AG09309 (cell line): ENCODE data around the gene MEGF6.

ENCODE experiments used
- DNase-seq: peaks from one replicate; pipeline ENCODE4 v3.0.0-alpha.2; 2010; ENCODE audit warnings: low read depth
- H3K4me3 ChIP-seq: 2 replicates; pipeline ENCODE4 v1.5.1; 2011; ENCODE audit warnings: mild to moderate bottlenecking, low read depth, low read length, moderate library complexity; ENCODE audit not compliant: control insufficient read depth
- TF ChIP-seq, protein P1 (sequence below): IDR thresholded peaks from 2 replicates; pipeline ENCODE4 v1.5.1; 2011; ENCODE audit warnings: mild to moderate bottlenecking, low read depth, low read length, inconsistent platforms; ENCODE audit not compliant: insufficient read depth, control insufficient read depth; ENCODE audit errors: missing control alignments

The MEGF6 gene

DNA sequence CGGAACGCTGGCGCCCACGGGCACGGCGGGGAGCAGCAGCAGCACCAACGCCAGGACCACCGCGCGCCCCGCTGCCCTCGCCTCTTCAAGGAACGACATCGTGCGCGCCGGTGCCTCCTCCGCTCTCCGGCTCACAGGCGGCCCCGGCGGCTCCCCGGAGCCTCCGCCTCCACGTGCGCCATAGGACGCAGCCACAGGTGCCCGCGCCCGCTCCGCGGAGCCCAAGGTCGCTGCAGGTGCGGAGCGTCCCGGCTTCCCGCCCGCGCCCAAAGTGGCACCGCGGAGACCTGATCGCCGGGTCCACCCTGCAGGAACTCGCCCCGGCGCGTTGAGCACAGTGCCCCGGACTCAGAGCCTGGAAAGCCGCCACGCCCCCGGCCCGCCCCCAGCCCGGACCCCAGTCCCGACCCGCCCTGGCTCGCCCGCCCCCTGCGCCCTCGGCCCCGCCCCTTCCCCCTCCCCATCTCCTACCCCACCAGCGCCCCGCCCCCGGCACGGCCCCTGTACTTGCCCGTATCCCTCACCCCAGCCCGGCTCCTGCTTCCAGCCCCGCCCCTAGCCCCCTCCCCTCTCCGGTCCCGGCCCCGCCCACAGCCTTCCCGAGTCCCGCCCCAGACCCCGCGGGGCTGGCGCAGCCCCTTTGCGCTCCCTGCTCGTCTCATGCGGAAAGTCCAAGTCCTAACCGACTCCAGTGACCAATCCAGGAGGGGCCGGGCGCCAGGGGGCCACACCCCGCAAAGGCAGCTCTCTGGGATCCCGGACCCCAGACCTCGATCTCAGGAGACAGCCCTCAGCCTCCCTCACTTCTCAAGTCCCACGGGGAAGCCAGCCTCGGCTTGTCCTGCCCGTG lies at the start of gene MEGF6:
MEGF6 (minus strand) TSS at position 339 of the 850 bp plus-strand sequence; CDS start at position 99, 240 bp downstream.
- DNase-seq, result no peak
- no peak within 1 kb of the TSS for H3K4me3 ChIP-seq
- TF ChIP-seq, protein P1, sequence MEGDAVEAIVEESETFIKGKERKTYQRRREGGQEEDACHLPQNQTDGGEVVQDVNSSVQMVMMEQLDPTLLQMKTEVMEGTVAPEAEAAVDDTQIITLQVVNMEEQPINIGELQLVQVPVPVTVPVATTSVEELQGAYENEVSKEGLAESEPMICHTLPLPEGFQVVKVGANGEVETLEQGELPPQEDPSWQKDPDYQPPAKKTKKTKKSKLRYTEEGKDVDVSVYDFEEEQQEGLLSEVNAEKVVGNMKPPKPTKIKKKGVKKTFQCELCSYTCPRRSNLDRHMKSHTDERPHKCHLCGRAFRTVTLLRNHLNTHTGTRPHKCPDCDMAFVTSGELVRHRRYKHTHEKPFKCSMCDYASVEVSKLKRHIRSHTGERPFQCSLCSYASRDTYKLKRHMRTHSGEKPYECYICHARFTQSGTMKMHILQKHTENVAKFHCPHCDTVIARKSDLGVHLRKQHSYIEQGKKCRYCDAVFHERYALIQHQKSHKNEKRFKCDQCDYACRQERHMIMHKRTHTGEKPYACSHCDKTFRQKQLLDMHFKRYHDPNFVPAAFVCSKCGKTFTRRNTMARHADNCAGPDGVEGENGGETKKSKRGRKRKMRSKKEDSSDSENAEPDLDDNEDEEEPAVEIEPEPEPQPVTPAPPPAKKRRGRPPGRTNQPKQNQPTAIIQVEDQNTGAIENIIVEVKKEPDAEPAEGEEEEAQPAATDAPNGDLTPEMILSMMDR, result no peak

DNA sequence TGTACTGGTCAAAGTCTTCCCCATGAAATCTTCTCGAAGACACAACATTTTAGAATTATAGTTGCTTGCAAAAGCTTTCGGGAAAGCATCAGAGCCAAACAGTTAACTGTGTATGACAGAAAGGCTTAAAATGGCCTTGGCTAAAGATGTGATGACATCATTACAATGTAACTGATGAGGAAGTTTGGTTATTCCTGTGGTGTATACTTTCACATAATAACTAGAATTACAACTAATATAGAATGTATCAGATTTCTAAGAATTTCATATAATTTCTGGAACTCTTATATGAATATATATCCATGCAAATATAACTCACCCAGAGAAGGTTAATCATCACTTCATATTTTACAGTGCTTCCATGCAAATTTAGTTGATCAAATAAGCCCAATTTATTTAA lies 49.4 kb upstream of the MEGF6 start:
- TF ChIP-seq, protein P1, result no peak
- no peak for DNase-seq
- H3K4me3 ChIP-seq, result no peak overlapping the region

- H3K4me3 ChIP-seq, result no peak overlapping the region
- DNase-seq, result no peak
- TF ChIP-seq, protein P1, result no peak
Observed at GRCh38 chr1:3659093-3659492, 47.8 kb upstream of the MEGF6 start.

GRCh38 chr1:3658231-3658615 lies 46.9 kb upstream of the MEGF6 start:
- DNase-seq, result no peak
- TF ChIP-seq, protein P1, result no peak
- H3K4me3 ChIP-seq, result no peak overlapping the region

DNA sequence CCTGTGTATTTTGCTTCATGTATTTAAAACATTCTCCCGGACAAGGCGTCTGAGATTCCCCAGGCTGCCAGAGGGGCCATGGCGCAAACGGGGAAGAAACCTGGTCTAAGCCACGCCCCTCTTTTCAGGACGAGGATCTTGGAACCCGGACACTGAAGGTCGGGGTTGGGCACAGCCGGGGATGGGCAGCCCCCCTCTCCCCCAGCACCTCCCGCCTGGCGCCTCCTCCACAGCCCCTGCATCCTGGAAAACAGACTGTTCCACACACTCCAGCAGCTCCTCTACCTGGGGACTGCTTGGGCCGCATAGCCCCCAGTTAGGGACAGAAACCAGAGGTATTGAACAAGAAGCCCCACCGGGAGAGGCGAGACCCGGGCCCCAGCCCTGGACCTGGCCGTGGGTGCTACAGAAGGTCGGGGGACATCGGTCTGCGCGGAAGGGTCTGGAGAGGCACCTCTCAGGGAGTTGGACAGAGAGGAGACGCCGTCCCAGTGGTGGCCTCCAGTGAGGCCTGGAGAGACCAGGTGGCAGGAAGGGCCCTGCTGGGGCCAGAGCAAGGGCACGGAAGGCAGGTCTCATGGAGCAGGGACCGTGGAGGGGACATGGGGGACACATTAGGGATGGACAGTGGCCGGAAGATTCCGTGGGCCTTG lies 46.4 kb upstream of the MEGF6 start:
- TF ChIP-seq, protein P1, result no peak
- DNase-seq, result no peak
- no peak overlapping the region for H3K4me3 ChIP-seq

DNA sequence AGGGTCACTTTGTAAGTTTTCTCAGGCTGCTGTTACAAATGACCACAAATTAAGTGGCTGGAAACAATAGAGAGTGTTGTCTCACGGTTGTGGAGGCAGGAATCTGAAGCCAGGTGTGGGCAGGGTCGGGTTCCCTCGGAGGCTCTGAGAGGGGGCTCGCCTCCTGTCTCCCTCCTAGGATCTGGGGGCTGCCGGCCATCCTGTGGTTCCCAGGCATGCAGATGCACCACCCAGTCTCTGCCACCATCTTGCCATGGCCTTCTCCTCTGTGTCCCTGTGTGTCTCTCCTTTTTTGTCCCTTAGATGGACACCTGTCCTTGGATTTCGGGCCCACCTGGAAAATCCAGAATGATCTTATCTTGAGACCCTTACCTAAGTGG lies 45.8 kb upstream of the MEGF6 start:
- no peak overlapping the region for H3K4me3 ChIP-seq
- TF ChIP-seq, protein P1, result no peak
- DNase-seq, result no peak
